WTC11 (cell line): ENCODE measurements around the gene CENATAC. TPM values are rescaled to one million over a fixed set of nuclear protein-coding genes. Genes with fewer than 3 reads are reported as not detected.
A peak's percentile ranks its signal among the peaks of the same experiment; 100 is the strongest.

Experiments
- ATAC-seq: fragments of 200-7000 bp; cut with Tn5 transposase; 2 replicates; pipeline ENCODE4 v1.10.0; 2021; ENCODE audit warnings: mild to moderate bottlenecking, moderate library complexity
- CTCF ChIA-PET: fragments of 300-600 bp; sonication (Branson Sonifier 250); formaldehyde crosslinking; loops from one replicate; lab custom pipeline; 2021; ENCODE audit warnings: antibody characterized with exemption; lab: Charles Lee
- POLR2A ChIA-PET: fragments of 350-600 bp; sonication (Branson Sonifier 250); formaldehyde crosslinking; loops from one replicate; lab custom pipeline; 2021; ENCODE audit warnings: antibody characterized with exemption; lab: Charles Lee
- DNase-seq: peaks from one replicate; pipeline ENCODE4 v3.0.0; 2021; ENCODE audit warnings: low spot score
- H3K27ac Mint-ChIP-seq: 2 replicates; pipeline ENCODE4 v1.8.0; 2021; ENCODE audit warnings: mixed read lengths
- H3K27me3 Mint-ChIP-seq: 2 replicates; pipeline ENCODE4 v1.8.0; 2021; ENCODE audit warnings: low read depth, mild to moderate bottlenecking, moderate library complexity, mixed read lengths
- H3K36me3 Mint-ChIP-seq: 2 replicates; pipeline ENCODE4 v1.8.0; 2021; ENCODE audit warnings: mixed read lengths
- H3K4me1 Mint-ChIP-seq: 2 replicates; pipeline ENCODE4 v1.8.0; 2022; ENCODE audit warnings: mixed read lengths
- H3K4me3 Mint-ChIP-seq: 2 replicates; pipeline ENCODE4 v1.8.0; 2021; ENCODE audit warnings: mild to moderate bottlenecking, moderate library complexity, mixed read lengths
- H3K9me3 Mint-ChIP-seq: 2 replicates; pipeline ENCODE4 v1.8.0; 2021; ENCODE audit warnings: mixed read lengths
- ARID4B ChIP-seq: sonication (generic); formaldehyde crosslinking; IDR thresholded peaks from 2 replicates; pipeline ENCODE4 v1.8.0; 2023; ENCODE audit warnings: missing genetic modification reagents, mild to moderate bottlenecking, borderline replicate concordance
- CREM ChIP-seq: sonication (generic); formaldehyde crosslinking; IDR thresholded peaks from 2 replicates; pipeline ENCODE4 v1.8.1; 2022; ENCODE audit warnings: mild to moderate bottlenecking, missing genetic modification reagents, moderate library complexity
- EMX1 ChIP-seq: fragments of 250-450 bp; sonication (Bioruptor Pico); IDR thresholded peaks from 2 replicates; pipeline ENCODE4 v1.8.0; 2021; ENCODE audit warnings: mild to moderate bottlenecking
- FOXP4 ChIP-seq: sonication (generic); formaldehyde crosslinking; IDR thresholded peaks from 2 replicates; pipeline ENCODE4 v1.8.0; 2022; ENCODE audit warnings: mild to moderate bottlenecking, missing genetic modification reagents
- GABPB1 ChIP-seq: sonication (generic); formaldehyde crosslinking; IDR thresholded peaks from 2 replicates; pipeline ENCODE4 v1.8.1; 2023; ENCODE audit warnings: mild to moderate bottlenecking, missing genetic modification reagents
- GTF2I ChIP-seq: fragments of 250-450 bp; sonication (Bioruptor Pico); conservative IDR thresholded peaks from 2 replicates; pipeline ENCODE4 v1.4.0; 2021; ENCODE audit warnings: mild to moderate bottlenecking
- MLX ChIP-seq: sonication (generic); formaldehyde crosslinking; IDR thresholded peaks from 2 replicates; pipeline ENCODE4 v1.8.1; 2023; ENCODE audit warnings: mild to moderate bottlenecking, missing genetic modification reagents, moderate library complexity
- RORB ChIP-seq: fragments of 250-450 bp; sonication (Bioruptor Pico); IDR thresholded peaks from 2 replicates; pipeline ENCODE4 v1.9.0; 2021; ENCODE audit warnings: mild to moderate bottlenecking
- TEAD1 ChIP-seq: sonication (generic); formaldehyde crosslinking; IDR thresholded peaks from 2 replicates; pipeline ENCODE4 v1.8.0; 2022; ENCODE audit warnings: mild to moderate bottlenecking, missing genetic modification reagents
- TEAD4 ChIP-seq: sonication (generic); formaldehyde crosslinking; IDR thresholded peaks from 2 replicates; pipeline ENCODE4 v1.8.0; 2022; ENCODE audit warnings: mild to moderate bottlenecking, missing genetic modification reagents
- ZNF396 ChIP-seq: fragments of 250-450 bp; sonication (Bioruptor Pico); IDR thresholded peaks from 2 replicates; pipeline ENCODE4 v1.8.0; 2021; ENCODE audit warnings: mild to moderate bottlenecking, moderate library complexity, borderline replicate concordance
- ZNF425 ChIP-seq: fragments of 250-450 bp; sonication (Bioruptor Pico); conservative IDR thresholded peaks from 2 replicates; pipeline ENCODE4 v1.9.0; 2021; ENCODE audit warnings: mild to moderate bottlenecking
- ZSCAN18 ChIP-seq: fragments of 250-450 bp; sonication (Bioruptor Pico); IDR thresholded peaks from 2 replicates; pipeline ENCODE4 v2.1.2; 2022; ENCODE audit warnings: mild to moderate bottlenecking, moderate library complexity
- total RNA-seq: library from RNA; stranded (reverse); gene quantifications from 3 replicates; pipeline ENCODE4 v1.2.3, GENCODE V29; 2021

The CENATAC gene
- total RNA-seq, 1 experiment from 2014 or later = 41.7 TPM

- no peaks in the 10 kb centered on the region for H3K27me3 Mint-ChIP-seq
- H3K4me3 Mint-ChIP-seq = peak overlapping the region; percentile 76
- ChIA-PET POLR2A (no interaction called here), CTCF (no interaction called here)
- TF ChIP-seq TEAD4 (no peak), MLX (CRISPR knock-in tag) (no peak), RORB (CRISPR knock-in tag) (no peak), ZNF396 (no peak), GABPB1 (no peak), ZSCAN18 (CRISPR knock-in tag) (no peak), EMX1 (CRISPR knock-in tag) (no peak), ZNF425 (CRISPR knock-in tag) (no peak), TEAD1 (CRISPR knock-in tag) (no peak)
- H3K4me1 Mint-ChIP-seq = peaks cover 19% of the 10 kb centered on the region
- H3K9me3 Mint-ChIP-seq = no peaks in the 10 kb centered on the region
- H3K27ac Mint-ChIP-seq = peak overlapping the region; percentile 78
- no peak for ATAC-seq
- no peak for DNase-seq
- H3K36me3 Mint-ChIP-seq = peaks cover 38% of the 10 kb centered on the region
Observed at GRCh38 chr11:119028346-119029068, 30.6 kb downstream of the CENATAC start.

GRCh38 chr11:119029069-119029339 lies 31.1 kb downstream of the CENATAC start:
- Mint-ChIP-seq H3K4me3 (peak overlapping the region; percentile 76), H3K27me3 (no peaks in the 10 kb centered on the region), H3K27ac (peak overlapping the region; percentile 78), H3K36me3 (peaks cover 33% of the 10 kb centered on the region), H3K4me1 (peaks cover 19% of the 10 kb centered on the region), H3K9me3 (no peaks in the 10 kb centered on the region)
- DNase-seq (no peak), ATAC-seq (no peak)
- CTCF ChIA-PET = no interaction called here
- TF ChIP-seq GTF2I (CRISPR knock-in tag) (no peak), CREM (CRISPR knock-in tag) (no peak), ARID4B (no peak), FOXP4 (CRISPR knock-in tag) (no peak)
- POLR2A ChIA-PET = interaction anchor here (1.5 to 1.9 kb wide), 2 partner anchors 9 to 11 kb away, joined by 4 to 5 read pairs; partner anchors contain the start of genes RPS25 and TRAPPC4
